SH-SY5Y (cell line): ENCODE data around the gene RBM17.

Experiments
- GATA2 ChIP-seq: IDR thresholded peaks from 2 replicates; pipeline ENCODE4 v1.6.1; 2011; ENCODE audit warnings: mild to moderate bottlenecking, low read depth, low read length
- GATA3 ChIP-seq: IDR thresholded peaks from 2 replicates; pipeline ENCODE4 v1.6.1; 2011; ENCODE audit warnings: low read depth, mild to moderate bottlenecking, low read length, moderate library complexity

The RBM17 gene

DNA sequence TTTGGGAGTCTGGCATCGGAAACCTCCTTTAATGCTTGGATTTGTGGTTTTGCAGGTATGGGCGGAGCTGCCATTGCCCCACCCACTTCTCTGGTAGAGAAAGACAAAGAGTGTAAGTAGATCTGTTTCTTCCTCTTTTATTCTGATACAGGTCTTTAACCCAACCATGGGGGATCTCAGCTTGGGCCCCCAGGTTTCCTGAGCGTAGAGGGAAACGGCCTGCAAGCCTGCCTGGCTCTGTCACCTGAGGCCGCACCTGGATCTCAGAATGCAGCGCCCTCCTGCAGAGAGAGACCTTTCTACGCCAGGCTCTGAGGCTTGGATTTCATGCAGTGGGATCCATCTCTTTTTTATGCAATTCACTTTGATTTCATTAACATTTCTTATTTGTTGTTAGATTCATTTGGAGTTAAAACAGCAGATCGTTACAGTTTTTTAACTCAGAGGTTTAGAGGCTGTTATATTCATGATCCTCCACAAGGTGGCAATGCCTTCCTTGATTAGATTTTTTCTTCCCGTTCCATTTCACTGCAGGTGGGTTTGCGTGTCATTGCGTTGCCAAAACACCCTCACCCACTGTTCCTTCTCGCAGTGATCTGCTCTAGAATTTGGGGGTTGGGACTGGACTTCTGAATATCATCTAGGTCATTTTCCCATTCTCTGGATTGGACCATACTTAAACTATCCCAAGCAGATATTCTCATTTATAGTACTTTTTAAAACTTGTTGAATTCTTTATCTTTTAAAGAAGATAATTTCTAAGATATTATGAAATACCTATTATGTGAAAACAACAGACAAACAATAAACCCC, 20.0 kb downstream of the RBM17 start:
- TF ChIP-seq GATA2 (no peak), GATA3 (no peak)

GRCh38 chr10:6109444-6109775, 20.6 kb downstream of the RBM17 start:
- no peak for TF ChIP-seq GATA3
- TF ChIP-seq GATA2 = no peak

- TF ChIP-seq GATA2 (no peak), GATA3 (no peak)
Measured at GRCh38 chr10:6110136-6110535, 21.3 kb downstream of the RBM17 start.

DNA sequence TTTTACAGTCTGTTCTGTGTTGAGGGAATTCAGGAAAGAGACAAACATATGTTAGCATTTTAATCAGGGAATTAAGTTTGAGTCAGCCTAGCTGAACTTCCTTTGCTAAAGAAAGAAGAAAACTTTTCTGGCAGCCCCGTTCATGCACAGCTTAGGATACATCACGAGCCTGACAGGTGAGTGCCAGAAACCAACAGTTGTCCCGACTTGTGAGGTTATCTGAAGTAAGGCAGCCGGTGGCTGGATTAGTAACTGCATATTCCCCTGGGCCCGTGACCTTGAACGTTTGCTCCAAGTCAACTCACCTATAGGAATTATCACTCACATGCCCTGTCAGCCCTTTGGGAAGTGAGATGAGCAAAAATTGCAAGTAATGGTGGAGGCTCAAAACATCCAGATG, 24.1 kb downstream of the RBM17 start:
- TF ChIP-seq GATA2 = no peak
- TF ChIP-seq GATA3 = no peak

GRCh38 chr10:6114299-6114698, 25.5 kb downstream of the RBM17 start:
- TF ChIP-seq GATA3 (no peak), GATA2 (no peak)

DNA sequence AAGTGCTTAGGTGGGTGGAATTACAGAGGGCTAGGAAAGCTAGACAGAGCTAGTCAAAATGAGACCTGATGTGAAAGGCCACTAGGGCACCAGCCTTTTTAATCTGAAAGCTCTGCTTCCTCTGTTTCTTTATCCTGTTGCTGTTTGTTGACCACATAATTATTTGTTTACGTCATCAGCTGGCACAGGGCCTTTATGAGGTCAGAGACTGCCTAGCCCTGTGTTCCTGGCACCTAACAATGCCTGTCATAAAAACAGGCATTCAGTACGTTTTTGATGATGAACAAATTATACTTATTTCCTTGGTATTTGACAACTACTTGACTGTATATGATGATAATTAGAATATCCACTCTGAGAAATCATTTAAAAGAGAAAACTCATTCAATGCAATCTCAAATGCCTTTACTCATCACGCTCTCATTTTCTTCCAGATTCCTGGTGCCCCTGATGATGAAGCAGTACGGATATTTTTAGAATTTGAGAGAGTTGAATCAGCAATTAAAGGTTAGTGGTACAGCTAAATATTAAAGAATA, 26.0 kb downstream of the RBM17 start:
- no peak for TF ChIP-seq GATA2
- TF ChIP-seq GATA3 = no peak

DNA sequence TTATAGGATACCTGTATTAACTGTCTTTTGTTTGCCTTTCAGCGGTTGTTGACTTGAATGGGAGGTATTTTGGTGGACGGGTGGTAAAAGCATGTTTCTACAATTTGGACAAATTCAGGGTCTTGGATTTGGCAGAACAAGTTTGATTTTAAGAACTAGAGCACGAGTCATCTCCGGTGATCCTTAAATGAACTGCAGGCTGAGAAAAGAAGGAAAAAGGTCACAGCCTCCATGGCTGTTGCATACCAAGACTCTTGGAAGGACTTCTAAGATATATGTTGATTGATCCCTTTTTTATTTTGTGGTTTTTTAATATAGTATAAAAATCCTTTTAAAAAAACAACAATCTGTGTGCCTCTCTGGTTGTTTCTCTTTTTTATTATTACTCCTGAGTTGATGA, 26.6 kb downstream of the RBM17 start:
- no peak for TF ChIP-seq GATA2
- no peak for TF ChIP-seq GATA3

- TF ChIP-seq GATA2 = no peak
- TF ChIP-seq GATA3 = no peak
Measured at GRCh38 chr10:6115824-6116350, 27.1 kb downstream of the RBM17 start.

- TF ChIP-seq GATA2 = no peak
- TF ChIP-seq GATA3 = no peak
Measured at GRCh38 chr10:6116806-6117205, 28.0 kb downstream of the RBM17 start.

GRCh38 chr10:6117711-6118110, 28.9 kb downstream of the RBM17 start:
- TF ChIP-seq GATA3 (no peak), GATA2 (no peak)

GRCh38 chr10:6119423-6119822, 30.6 kb downstream of the RBM17 start:
- no peak for TF ChIP-seq GATA2
- TF ChIP-seq GATA3 = no peak

GRCh38 chr10:6119962-6120361, 31.1 kb downstream of the RBM17 start:
- no peak for TF ChIP-seq GATA2
- no peak for TF ChIP-seq GATA3

GRCh38 chr10:6120691-6121090, 31.9 kb downstream of the RBM17 start:
- TF ChIP-seq GATA3 (no peak), GATA2 (no peak)

GRCh38 chr10:6121146-6121545, 32.3 kb downstream of the RBM17 start:
- TF ChIP-seq GATA3 = no peak

DNA sequence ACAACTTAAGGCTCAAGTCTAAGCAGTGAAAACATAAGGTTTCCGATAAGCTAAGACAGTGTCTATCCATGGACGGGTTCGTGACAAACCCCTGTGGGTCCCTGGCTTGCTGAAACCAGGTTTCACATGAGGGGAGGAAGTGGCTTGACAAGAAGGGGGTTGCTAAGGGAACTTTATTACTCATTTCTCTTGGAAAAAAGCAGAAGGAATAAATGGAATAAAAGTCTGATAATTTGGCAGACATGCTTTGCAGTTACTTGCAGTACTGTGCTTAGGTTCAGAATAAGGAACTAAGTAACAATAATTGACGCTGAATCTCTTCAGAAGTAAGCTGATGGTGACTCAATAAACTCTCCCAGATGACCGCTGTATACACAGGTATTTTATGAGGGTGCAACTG, 34.7 kb downstream of the RBM17 start:
- TF ChIP-seq GATA2 = no peak
- no peak for TF ChIP-seq GATA3
